Measurements from ENCODE around the gene KRTAP10-7. TPM values are rescaled to one million over a fixed set of nuclear protein-coding genes. Genes with fewer than 3 reads are reported as not detected.
"Not testable (repeated sequence)": the region's sequence is repeated elsewhere in the genome, so short reads cannot be mapped to it uniquely, and the experiment has no call there.

KRTAP10-7 gene, protein sequence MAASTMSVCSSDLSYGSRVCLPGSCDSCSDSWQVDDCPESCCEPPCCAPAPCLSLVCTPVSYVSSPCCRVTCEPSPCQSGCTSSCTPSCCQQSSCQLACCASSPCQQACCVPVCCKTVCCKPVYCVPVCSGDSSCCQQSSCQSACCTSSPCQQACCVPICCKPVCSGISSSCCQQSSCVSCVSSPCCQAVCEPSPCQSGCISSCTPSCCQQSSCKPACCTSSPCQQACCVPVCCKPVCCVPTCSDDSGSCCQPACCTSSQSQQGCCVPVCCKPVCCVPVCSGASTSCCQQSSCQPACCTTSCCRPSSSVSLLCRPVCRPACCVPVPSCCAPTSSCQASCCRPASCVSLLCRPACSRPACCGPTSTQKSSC
- total RNA-seq, result not detected

DNA sequence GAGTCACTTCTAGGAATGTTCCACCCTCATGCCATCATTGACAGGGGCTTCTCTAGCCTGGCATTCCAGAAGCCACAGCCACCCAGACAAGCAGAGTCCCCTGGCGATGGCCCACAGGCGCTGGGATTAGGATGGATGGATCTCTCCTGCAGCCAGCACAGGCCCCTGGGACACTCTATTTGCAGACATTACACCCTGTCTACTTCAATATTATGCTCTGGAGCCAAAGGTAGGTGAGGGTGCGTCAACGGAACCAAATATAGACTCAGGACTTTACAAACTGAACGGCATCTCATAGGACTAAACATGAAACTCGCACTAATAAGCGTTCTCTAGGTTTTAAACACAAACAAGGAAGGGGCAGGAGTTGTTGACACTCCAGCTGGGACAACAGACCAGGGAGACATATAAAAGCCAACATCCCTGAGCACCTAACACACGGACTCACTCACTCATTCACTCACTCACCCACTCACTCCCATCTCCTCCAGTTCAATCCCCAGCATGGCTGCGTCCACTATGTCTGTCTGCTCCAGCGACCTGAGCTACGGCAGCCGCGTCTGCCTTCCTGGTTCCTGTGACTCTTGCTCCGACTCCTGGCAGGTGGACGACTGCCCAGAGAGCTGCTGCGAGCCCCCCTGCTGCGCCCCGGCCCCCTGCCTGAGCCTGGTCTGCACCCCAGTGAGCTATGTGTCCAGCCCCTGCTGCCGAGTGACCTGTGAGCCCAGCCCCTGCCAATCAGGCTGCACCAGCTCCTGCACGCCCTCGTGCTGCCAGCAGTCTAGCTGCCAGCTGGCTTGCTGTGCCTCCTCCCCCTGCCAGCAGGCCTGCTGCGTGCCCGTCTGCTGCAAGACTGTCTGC, at the start of gene KRTAP10-7:
KRTAP10-7 (plus strand) TSS at position 480 of the 861 bp plus-strand sequence; CDS start at position 505, 25 bp downstream.
- H3K4me3 Mint-ChIP-seq; H3K4me1 Mint-ChIP-seq (ENCODE audit: low read depth); H3K9me3 Mint-ChIP-seq; H3K36me3 Mint-ChIP-seq (ENCODE audit: low read depth); CTCF ChIA-PET; H3K27ac Mint-ChIP-seq; intact Hi-C loops (cut with micrococcal nuclease); H3K27me3 Mint-ChIP-seq (ENCODE audit: low read depth); DNase-seq: not testable (repeated sequence)

DNA sequence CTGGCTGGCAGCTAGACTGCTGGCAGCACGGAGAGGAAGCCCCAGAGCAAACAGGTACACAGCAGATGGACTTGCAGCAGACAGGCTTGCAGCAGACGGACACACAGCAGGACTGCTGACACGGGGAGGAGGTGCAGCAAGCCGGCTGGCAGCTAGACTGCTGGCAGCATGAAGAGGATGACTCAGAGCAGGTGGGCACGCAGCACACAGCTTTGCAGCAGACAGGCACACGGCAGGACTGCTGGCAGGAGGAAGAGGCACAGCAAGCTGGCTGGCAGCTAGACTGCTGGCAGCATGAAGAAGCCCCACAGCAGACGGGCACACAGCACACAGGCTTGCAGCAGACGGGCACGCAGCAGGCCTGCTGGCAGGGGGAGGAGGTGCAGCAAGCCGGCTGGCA, 49.6 kb upstream of the KRTAP10-7 start:
- no peak overlapping the region for H3K4me3 Mint-ChIP-seq
- no peak overlapping the region for H3K27ac Mint-ChIP-seq
- peaks cover 15% of the 10 kb centered on the region for H3K36me3 Mint-ChIP-seq (ENCODE audit: low read depth)
- DNase-seq, result no peak
- CTCF ChIA-PET, result no interaction called here
- H3K4me1 Mint-ChIP-seq (ENCODE audit: low read depth), result peaks cover 25% of the 10 kb centered on the region
- peaks cover 20% of the 10 kb centered on the region for H3K9me3 Mint-ChIP-seq
- intact Hi-C loops (cut with micrococcal nuclease), result loop anchor here (2.0 kb wide), 1 partner anchor 78 kb away; no protein-coding TSS in a partner anchor
- no peaks in the 10 kb centered on the region for H3K27me3 Mint-ChIP-seq (ENCODE audit: low read depth)

DNA sequence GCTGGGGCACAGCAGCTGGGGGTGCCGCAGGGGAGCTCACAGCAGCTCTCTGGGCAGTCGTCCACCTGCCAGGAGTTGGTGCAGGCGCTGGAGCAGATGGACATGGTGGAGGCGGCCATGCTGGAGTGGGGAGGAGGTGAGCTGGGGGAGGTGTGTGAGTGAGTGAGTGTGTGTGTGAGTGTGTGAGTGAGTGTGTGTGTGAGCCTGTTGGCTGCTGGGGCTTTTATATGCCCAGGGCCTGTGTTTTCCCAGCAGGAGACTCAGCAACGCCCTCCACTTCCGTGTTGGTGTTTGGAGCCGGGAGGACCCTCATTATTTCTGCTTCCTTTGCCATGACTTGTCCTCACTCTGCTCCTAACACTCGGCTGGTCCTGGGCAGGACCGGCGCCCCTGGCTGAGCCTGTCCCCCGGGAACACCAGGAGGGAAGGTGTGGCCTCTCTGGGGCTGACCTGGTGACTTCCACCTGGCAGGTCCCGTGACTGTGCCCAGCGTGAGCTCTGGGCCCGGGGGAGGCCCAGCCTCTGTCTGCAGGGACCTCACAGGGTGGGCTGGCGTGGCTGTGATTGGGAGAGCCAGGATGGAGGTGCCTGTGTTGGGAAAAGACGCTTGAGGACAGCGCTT, 48.9 kb upstream of the KRTAP10-7 start, which contains the start of gene KRTAP10-2:
KRTAP10-2 (minus strand) TSS at position 166 of the 622 bp plus-strand sequence; CDS start at position 119, 47 bp downstream.
- DNase-seq, result no peak
- intact Hi-C loops (cut with micrococcal nuclease), result loop anchor here (2.0 kb wide), 1 partner anchor 77 kb away; no protein-coding TSS in a partner anchor
- H3K27me3 Mint-ChIP-seq (ENCODE audit: low read depth), result no peaks in the 10 kb centered on the region
- peaks cover 14% of the 10 kb centered on the region for H3K36me3 Mint-ChIP-seq (ENCODE audit: low read depth)
- CTCF ChIA-PET, result no interaction called here
- no peak within 1 kb of the TSS for H3K27ac Mint-ChIP-seq
- H3K4me3 Mint-ChIP-seq, result no peak within 1 kb of the TSS
- peaks cover 20% of the 10 kb centered on the region for H3K9me3 Mint-ChIP-seq
- peaks cover 25% of the 10 kb centered on the region for H3K4me1 Mint-ChIP-seq (ENCODE audit: low read depth)

DNA sequence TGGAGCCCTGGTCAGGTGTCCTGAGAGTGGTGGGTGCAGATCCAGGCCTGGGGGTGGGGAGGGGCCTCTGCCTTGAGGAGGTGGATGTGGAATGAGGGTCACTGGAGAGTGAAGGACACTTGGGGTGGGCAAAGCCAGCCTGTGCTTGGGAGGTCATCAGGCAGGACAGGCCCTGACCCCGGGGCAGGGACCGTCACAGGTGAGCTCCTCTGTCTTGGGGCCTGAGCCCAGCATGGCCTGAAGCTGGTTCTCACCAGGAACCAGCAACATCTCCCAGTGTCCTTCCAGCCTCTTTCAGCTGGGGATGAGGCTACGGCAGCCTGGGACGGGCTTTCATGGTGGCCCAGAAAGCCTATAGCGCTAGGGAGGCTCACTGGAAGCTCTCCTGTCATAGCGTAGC, 48.3 kb upstream of the KRTAP10-7 start:
- Mint-ChIP-seq H3K9me3 (peaks cover 13% of the 10 kb centered on the region), H3K4me3 (no peak overlapping the region), H3K4me1 (ENCODE audit: low read depth) (peaks cover 19% of the 10 kb centered on the region), H3K36me3 (ENCODE audit: low read depth) (peaks cover 8% of the 10 kb centered on the region), H3K27ac (no peak overlapping the region), H3K27me3 (ENCODE audit: low read depth) (no peaks in the 10 kb centered on the region)
- no peak for DNase-seq
- CTCF ChIA-PET, result no interaction called here
- intact Hi-C loops (cut with micrococcal nuclease), result no loop called here

DNA sequence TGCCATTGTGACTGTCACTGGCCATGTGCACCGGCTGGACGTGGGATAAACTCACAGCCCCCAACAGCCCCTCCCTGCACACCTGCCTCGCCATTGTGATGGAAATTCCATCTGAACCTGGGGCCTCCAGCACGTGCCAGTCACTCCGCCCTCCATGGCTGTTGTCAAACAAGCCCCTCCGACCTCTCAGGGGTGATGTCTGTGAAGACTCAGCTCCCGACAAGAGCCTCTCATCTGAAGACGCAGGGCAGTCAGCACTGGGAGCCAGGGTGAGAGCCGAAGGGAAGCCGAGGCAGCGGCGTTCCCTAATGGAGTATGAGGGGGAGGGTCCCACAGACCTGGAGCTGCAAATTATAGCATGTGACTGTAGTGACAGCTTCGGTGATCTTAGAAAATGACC, 47.7 kb upstream of the KRTAP10-7 start:
- DNase-seq, result no peak
- Mint-ChIP-seq H3K4me1 (ENCODE audit: low read depth) (peaks cover 13% of the 10 kb centered on the region), H3K4me3 (no peak overlapping the region), H3K9me3 (peaks cover 8% of the 10 kb centered on the region), H3K27me3 (ENCODE audit: low read depth) (no peaks in the 10 kb centered on the region), H3K36me3 (ENCODE audit: low read depth) (peaks cover 3% of the 10 kb centered on the region), H3K27ac (no peak overlapping the region)
- CTCF ChIA-PET, result no interaction called here
- intact Hi-C loops (cut with micrococcal nuclease), result no loop called here

DNA sequence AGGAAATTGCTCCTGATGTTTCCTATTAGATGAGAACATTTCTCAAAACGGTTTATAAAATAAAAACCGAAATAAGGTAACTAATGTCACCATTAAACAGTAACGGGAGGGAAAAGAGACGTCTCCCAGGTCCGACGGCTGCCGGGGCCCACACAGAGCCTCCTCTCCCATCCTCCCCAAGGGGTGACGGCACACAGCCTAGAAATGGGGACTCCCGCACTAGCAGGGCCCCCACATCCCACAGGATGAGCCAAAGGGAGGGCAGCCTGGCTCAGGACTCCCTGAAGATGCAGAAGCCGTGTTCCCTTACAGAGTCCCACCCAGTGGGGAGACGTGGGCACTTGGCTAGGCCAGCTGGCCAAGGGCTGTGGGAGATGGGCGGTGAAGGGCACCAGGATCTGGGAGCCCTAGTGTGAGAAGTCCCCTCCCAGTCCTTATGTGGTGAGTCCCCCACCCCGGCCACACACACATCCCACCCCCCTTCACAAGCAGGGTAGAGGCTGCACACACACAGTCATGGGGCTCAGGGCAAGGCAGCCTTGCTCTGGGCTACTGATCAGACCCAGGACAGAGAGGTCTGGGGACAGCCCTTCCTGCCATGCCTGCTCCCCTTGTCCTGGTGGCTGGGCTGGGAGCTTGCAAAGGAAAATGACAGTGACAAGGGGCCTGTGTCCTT, 45.1 kb upstream of the KRTAP10-7 start:
- no peak overlapping the region for H3K27ac Mint-ChIP-seq
- intact Hi-C loops (cut with micrococcal nuclease), result no loop called here
- no peak overlapping the region for H3K4me3 Mint-ChIP-seq
- CTCF ChIA-PET, result no interaction called here
- H3K36me3 Mint-ChIP-seq (ENCODE audit: low read depth), result no peaks in the 10 kb centered on the region
- no peaks in the 10 kb centered on the region for H3K4me1 Mint-ChIP-seq (ENCODE audit: low read depth)
- no peak for DNase-seq
- H3K9me3 Mint-ChIP-seq, result peaks cover 8% of the 10 kb centered on the region
- no peaks in the 10 kb centered on the region for H3K27me3 Mint-ChIP-seq (ENCODE audit: low read depth)

DNA sequence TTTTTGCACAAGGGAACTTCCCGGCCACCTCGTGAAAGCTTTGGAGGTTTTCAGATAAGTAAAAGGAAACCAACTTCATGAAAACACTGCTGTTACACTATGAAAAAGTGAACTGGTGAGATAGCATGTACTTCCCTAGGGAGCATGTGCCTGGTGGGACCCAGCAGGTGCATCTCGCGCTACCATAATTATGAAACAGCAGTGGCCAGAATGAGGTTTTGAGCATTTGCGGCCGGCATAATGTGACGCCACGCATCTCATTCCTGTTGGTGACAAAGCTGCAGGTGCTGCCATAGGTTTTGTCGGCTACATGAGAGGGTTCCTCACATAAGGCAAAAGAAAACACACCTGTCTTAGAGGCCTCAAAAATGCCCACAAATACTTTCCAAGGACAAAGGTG, 43.5 kb upstream of the KRTAP10-7 start:
- H3K9me3 Mint-ChIP-seq, result peaks cover 13% of the 10 kb centered on the region
- no peak overlapping the region for H3K4me3 Mint-ChIP-seq
- CTCF ChIA-PET, result no interaction called here
- H3K27me3 Mint-ChIP-seq (ENCODE audit: low read depth), result no peaks in the 10 kb centered on the region
- H3K36me3 Mint-ChIP-seq (ENCODE audit: low read depth), result no peaks in the 10 kb centered on the region
- H3K4me1 Mint-ChIP-seq (ENCODE audit: low read depth), result no peaks in the 10 kb centered on the region
- DNase-seq, result no peak
- intact Hi-C loops (cut with micrococcal nuclease), result no loop called here
- H3K27ac Mint-ChIP-seq, result no peak overlapping the region

DNA sequence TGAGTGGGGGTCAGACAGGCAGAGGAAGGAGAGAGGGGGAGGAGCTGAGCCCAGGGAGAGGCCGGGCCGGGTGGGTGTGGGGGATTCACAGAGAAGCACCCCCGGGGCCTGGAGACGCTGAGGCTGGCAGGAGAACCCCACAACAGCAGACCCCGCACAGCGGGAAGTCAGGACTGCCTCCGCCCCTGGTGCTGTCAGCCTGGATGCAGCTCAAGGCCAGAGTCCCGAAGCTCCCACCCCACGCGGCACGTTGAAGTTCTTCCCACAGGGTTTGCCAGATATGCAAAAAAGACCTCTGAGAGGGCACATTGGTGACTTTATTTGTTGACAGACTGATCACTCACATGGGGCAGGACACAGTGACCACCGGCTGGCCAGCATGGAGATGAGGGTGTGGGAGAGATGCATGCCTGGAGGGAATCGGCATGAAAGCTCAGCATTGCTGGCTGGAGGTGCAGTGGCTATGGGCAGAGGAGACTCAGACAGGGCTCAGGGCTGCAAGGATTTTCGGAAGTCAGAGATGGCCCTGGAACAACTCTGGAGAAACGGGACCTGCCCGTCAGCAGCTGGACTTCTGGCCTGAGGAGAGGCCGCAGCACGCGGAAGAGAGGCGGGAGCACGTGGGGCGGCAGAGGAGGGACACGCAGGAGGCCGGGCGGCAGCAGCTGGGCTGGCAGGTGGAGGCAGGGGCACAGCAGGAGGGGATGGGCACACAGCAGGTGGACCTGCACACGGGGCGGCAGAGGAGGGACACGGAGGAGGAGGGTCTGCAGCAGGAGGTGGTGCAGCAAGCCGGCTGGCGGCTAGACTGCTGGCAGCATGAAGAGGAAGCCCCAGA, 42.7 kb upstream of the KRTAP10-7 start:
- CTCF ChIA-PET, result no interaction called here
- Mint-ChIP-seq H3K36me3 (ENCODE audit: low read depth) (no peaks in the 10 kb centered on the region), H3K27me3 (ENCODE audit: low read depth) (no peaks in the 10 kb centered on the region), H3K9me3 (peaks cover 18% of the 10 kb centered on the region), H3K4me1 (ENCODE audit: low read depth) (no peaks in the 10 kb centered on the region), H3K4me3 (no peak overlapping the region), H3K27ac (no peak overlapping the region)
- no peak for DNase-seq
- intact Hi-C loops (cut with micrococcal nuclease), result no loop called here

DNA sequence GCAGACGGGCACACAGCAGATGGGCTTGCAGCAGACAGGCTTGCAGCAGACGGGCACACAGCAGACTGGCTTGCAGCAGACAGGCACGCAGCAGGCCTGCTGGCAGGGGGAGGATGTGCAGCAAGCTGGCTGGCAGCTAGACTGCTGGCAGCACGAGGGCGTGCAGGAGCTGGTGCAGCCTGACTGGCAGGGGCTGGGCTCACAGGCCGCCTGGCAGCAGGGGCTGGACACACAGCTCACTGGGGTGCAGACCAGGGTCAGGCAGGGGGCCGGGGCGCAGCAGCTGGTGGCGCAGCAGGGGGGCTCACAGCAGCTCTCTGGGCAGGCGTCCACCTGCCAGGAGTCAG, 42.1 kb upstream of the KRTAP10-7 start:
- CTCF ChIA-PET; intact Hi-C loops (cut with micrococcal nuclease); DNase-seq; H3K4me1 Mint-ChIP-seq (ENCODE audit: low read depth); H3K36me3 Mint-ChIP-seq (ENCODE audit: low read depth); H3K27me3 Mint-ChIP-seq (ENCODE audit: low read depth); H3K4me3 Mint-ChIP-seq; H3K27ac Mint-ChIP-seq: not testable (repeated sequence)
- H3K9me3 Mint-ChIP-seq, result peaks cover 17% of the 10 kb centered on the region

DNA sequence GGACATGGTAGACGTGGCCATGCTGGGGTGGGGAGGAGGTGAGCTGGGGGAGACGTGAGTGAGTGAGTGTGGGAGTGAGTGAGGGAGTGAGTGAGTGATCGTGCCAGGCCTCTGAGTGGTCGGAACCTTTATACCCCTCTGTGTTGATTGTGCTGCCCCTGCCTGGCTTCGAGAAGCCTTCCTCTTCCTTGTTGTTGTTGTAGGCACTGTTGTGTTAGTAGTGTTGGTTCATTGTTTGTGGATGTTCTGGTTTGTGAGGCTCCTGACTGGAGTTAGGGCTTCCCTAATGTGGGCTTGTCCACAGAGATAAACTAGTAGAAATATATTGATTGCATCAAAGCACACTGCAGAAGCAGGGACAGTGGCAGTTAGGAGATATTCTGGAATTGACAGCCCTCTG, 41.7 kb upstream of the KRTAP10-7 start, which contains the start of gene KRTAP10-3:
KRTAP10-3 (minus strand) TSS at position 101 of the 400 bp plus-strand sequence; CDS start at position 21, 80 bp downstream.
- intact Hi-C loops (cut with micrococcal nuclease), result no loop called here
- CTCF ChIA-PET, result no interaction called here
- Mint-ChIP-seq H3K4me1 (ENCODE audit: low read depth) (no peaks in the 10 kb centered on the region), H3K27ac (no peak within 1 kb of the TSS), H3K27me3 (ENCODE audit: low read depth) (no peaks in the 10 kb centered on the region), H3K36me3 (ENCODE audit: low read depth) (no peaks in the 10 kb centered on the region), H3K9me3 (peaks cover 14% of the 10 kb centered on the region), H3K4me3 (no peak within 1 kb of the TSS)
- DNase-seq, result no peak

DNA sequence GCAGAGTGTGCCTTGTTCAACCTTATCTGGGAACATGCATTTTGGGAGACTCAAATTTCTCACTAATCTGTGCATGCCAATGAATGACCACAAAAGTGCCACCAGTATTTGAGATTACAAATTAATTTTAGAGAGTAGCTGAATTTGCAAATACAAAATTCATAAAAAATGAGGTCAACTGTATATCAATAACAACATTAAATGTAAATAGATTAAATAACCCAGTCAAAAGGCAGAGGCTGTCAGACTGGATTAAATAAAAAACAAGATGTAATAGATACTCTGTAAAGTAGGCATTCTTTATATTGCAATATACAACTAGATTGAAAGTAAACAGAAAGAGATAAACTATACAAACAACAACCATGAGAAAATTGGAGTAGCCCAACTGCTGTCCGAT, 36.3 kb upstream of the KRTAP10-7 start:
- Mint-ChIP-seq H3K4me3 (no peak overlapping the region), H3K27me3 (ENCODE audit: low read depth) (no peaks in the 10 kb centered on the region), H3K9me3 (peaks cover 10% of the 10 kb centered on the region), H3K27ac (no peak overlapping the region), H3K36me3 (ENCODE audit: low read depth) (no peaks in the 10 kb centered on the region), H3K4me1 (ENCODE audit: low read depth) (peaks cover 9% of the 10 kb centered on the region)
- intact Hi-C loops (cut with micrococcal nuclease), result no loop called here
- CTCF ChIA-PET, result no interaction called here
- DNase-seq, result no peak
